Activated CD8-positive, alpha-beta T cell treated with anti-CD3 and anti-CD28 coated beads for 36 hours (primary cell): ENCODE measurements around the gene CRYAB. TPM values are rescaled to one million over a fixed set of nuclear protein-coding genes. Genes with fewer than 3 reads are reported as not detected.

Experiments used
- ATAC-seq: fragments of 200-7000 bp; cut with Tn5 transposase; one replicate; pipeline ENCODE4 v1.10.0; 2021; ENCODE audit warnings: mild to moderate bottlenecking, moderate library complexity
- CTCF ChIA-PET: fragments of 350-600 bp; sonication (Branson Sonifier 250); formaldehyde crosslinking; loops from one replicate; lab custom pipeline; 2021; ENCODE audit warnings: antibody characterized with exemption; lab: Charles Lee
- POLR2A ChIA-PET: fragments of 350-600 bp; sonication (Branson Sonifier 250); formaldehyde crosslinking; loops from one replicate; lab custom pipeline; 2021; ENCODE audit warnings: antibody characterized with exemption; lab: Charles Lee
- DNase-seq: peaks from one replicate; pipeline ENCODE4 v3.0.0-alpha.2; 2020
- H3K27ac Mint-ChIP-seq: one replicate; pipeline ENCODE4 v1.8.0; 2021; ENCODE audit warnings: mild to moderate bottlenecking, mixed read lengths
- H3K27me3 Mint-ChIP-seq: one replicate; pipeline ENCODE4 v1.8.0; 2021; ENCODE audit warnings: mixed read lengths
- H3K36me3 Mint-ChIP-seq: one replicate; pipeline ENCODE4 v1.8.0; 2021; ENCODE audit warnings: low read depth, mixed read lengths
- H3K4me1 Mint-ChIP-seq: one replicate; pipeline ENCODE4 v1.8.0; 2021; ENCODE audit warnings: low read depth, mixed read lengths
- H3K4me3 Mint-ChIP-seq: one replicate; pipeline ENCODE4 v1.8.0; 2021; ENCODE audit warnings: mild to moderate bottlenecking, moderate library complexity, mixed read lengths
- H3K9me3 Mint-ChIP-seq: one replicate; pipeline ENCODE4 v1.8.0; 2021; ENCODE audit warnings: mixed read lengths
- CTCF ChIP-seq: fragments of 200-600 bp; IDR thresholded peaks from one replicate; pipeline ENCODE4 v1.8.0; 2022; ENCODE audit warnings: antibody characterized with exemption, mild to moderate bottlenecking
- intact Hi-C: fragments of 100-400 bp; cut with micrococcal nuclease; formaldehyde crosslinking; loops from one replicate; pipeline ENCODE4 v1.10.0; 2022
- total RNA-seq, 2 experiments: library from RNA; stranded (reverse); gene quantifications; one replicate each; pipeline ENCODE4 v1.2.3, GENCODE V29; 2021

Gene CRYAB
- total RNA-seq, 2 experiments from 2014 or later, result not detected

DNA sequence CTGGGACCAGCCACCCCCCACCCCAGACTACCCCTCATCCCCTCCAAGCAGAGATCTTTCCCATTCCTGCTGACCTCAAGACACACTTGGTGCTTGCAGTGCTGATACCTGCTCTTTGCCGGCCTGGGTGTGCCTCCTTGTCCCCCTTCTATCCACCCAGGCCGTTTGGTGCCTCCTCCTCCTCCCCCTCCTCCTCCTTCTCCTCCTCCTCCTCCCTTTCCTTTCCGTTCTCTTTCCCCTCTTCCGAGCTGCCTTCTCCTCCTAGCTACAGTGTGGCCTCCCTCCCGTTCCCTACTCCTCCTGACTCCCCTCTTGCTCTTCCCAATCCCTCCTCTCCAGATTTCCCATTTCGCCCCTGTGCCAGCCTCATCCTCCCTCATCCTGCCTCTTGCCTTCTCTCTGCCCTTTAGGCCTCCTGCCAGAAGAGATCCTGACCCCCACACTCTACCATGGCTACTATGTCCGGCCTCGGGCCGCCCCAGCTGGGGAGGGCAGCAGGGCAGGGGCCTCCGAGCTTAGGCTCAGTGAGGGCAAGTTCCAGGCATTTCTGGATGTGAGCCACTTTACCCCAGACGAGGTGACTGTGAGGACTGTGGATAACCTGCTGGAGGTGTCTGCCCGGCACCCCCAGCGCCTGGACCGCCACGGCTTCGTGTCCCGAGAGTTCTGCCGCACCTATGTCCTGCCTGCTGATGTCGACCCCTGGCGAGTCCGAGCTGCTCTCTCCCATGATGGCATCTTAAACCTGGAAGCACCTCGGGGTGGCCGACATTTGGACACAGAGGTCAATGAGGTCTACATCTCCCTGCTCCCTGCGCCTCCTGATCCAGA, 1.7 kb upstream of the CRYAB start:
- no peak for ATAC-seq

GRCh38 chr11:111912535-111912934, 965 bp upstream of the CRYAB start, which contains the start of gene HSPB2:
Gene HSPB2, plus strand, starts transcription at chr11:111912734. Its CDS starts 96 bp downstream, at chr11:111912830.
- Mint-ChIP-seq H3K4me3 (no peak within 1 kb of the TSS), H3K4me1 (no peaks in the 10 kb centered on the region), H3K27me3 (peaks cover 40% of the 10 kb centered on the region), H3K27ac (no peak within 1 kb of the TSS), H3K36me3 (no peaks in the 10 kb centered on the region), H3K9me3 (no peaks in the 10 kb centered on the region)
- ATAC-seq (no peak), DNase-seq (no peak)
- TF ChIP-seq CTCF, result no peak
- ChIA-PET POLR2A (no interaction called here), CTCF (no interaction called here)
- intact Hi-C loops, result no loop called here

More for the DNA sequence above, 1.7 kb upstream of the CRYAB start:
- intact Hi-C loops, result no loop called here
- Mint-ChIP-seq H3K9me3 (no peaks in the 10 kb centered on the region), H3K27ac (no peak overlapping the region), H3K4me1 (no peaks in the 10 kb centered on the region), H3K4me3 (no peak overlapping the region), H3K36me3 (no peaks in the 10 kb centered on the region), H3K27me3 (peaks cover 40% of the 10 kb centered on the region)
- ChIA-PET POLR2A (no interaction called here), CTCF (interaction anchor here (1.3 kb wide), 1 partner anchor 18 kb away, joined by 3 read pairs; no protein-coding TSS in a partner anchor)
- no peak for TF ChIP-seq CTCF
- no peak for DNase-seq

GRCh38 chr11:111910676-111911562, 651 bp downstream of the CRYAB start:
- Mint-ChIP-seq H3K27ac (no peak overlapping the region), H3K36me3 (no peaks in the 10 kb centered on the region), H3K4me1 (no peaks in the 10 kb centered on the region), H3K27me3 (peaks cover 30% of the 10 kb centered on the region), H3K4me3 (no peak overlapping the region), H3K9me3 (no peaks in the 10 kb centered on the region)
- ChIA-PET POLR2A (interaction anchor here (0.7 kb wide), 1 partner anchor 18 kb away, joined by 3 read pairs; no protein-coding TSS in a partner anchor), CTCF (interaction anchor here (0.9 to 1.1 kb wide), 3 partner anchors 21 to 202 kb away, joined by 3 read pairs; no protein-coding TSS in a partner anchor)
- DNase-seq, result no peak
- intact Hi-C loops, result no loop called here
- TF ChIP-seq CTCF, result no peak
- no peak for ATAC-seq

GRCh38 chr11:111909378-111909777, 2.2 kb downstream of the CRYAB start:
- peaks cover 2% of the 10 kb centered on the region for H3K9me3 Mint-ChIP-seq
- no peak overlapping the region for H3K27ac Mint-ChIP-seq
- no peak for DNase-seq
- no peak for TF ChIP-seq CTCF
- POLR2A ChIA-PET, result no interaction called here
- peaks cover 27% of the 10 kb centered on the region for H3K27me3 Mint-ChIP-seq
- no peak for ATAC-seq
- no peaks in the 10 kb centered on the region for H3K4me1 Mint-ChIP-seq
- intact Hi-C loops, result no loop called here
- H3K36me3 Mint-ChIP-seq, result peaks cover 2% of the 10 kb centered on the region
- CTCF ChIA-PET, result interaction anchor here (0.6 to 1.1 kb wide), 3 partner anchors 22 to 89 kb away, joined by 3 read pairs; no protein-coding TSS in a partner anchor
- no peak overlapping the region for H3K4me3 Mint-ChIP-seq
